ENCODE results near the gene RCE1.
"Not testable (repeated sequence)": the region's sequence is repeated elsewhere in the genome, so short reads cannot be mapped to it uniquely, and the experiment has no call there.

RCE1 gene, protein sequence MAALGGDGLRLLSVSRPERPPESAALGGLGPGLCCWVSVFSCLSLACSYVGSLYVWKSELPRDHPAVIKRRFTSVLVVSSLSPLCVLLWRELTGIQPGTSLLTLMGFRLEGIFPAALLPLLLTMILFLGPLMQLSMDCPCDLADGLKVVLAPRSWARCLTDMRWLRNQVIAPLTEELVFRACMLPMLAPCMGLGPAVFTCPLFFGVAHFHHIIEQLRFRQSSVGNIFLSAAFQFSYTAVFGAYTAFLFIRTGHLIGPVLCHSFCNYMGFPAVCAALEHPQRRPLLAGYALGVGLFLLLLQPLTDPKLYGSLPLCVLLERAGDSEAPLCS

DNA sequence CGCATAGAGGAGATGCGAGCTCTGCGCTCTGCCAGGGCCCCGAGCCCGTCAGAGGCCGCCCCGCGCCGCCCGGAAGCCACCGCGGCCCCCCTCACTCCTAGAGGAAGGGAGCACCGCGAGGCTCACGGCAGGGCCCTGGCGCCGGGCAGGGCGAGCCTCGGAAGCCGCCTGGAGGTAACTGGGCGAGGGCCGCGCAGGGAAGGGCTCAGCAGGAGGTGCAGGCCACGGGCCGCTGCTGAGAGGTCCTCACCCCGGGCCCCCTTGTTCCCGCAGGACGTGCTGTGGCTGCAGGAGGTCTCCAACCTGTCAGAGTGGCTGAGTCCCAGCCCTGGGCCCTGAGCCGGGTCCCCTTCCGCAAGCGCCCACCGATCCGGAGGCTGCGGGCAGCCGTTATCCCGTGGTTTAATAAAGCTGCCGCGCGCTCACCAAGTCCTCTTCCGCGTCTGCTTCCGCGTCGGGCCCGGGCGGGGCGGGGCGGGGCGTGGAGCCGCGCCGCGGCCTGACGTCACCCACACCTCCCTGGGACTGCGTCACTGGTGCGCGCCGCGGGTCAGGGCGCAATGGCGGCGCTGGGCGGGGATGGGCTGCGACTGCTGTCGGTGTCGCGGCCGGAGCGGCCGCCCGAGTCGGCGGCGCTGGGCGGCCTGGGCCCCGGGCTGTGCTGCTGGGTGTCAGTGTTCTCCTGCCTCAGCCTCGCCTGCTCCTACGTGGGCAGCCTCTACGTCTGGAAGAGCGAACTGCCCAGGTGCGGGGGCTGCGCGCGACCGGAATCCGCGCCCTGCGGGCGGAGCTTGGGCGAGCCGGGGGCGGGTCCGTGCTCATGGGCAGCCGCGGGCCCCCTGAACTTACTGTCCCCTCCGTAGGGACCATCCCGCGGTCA, at the start of gene RCE1:
TSS of gene RCE1 (plus strand) at position 546 of the 880 bp plus-strand sequence. CDS start at position 561, 15 bp downstream.
- peak; percentile 90 for DNase-seq

DNA sequence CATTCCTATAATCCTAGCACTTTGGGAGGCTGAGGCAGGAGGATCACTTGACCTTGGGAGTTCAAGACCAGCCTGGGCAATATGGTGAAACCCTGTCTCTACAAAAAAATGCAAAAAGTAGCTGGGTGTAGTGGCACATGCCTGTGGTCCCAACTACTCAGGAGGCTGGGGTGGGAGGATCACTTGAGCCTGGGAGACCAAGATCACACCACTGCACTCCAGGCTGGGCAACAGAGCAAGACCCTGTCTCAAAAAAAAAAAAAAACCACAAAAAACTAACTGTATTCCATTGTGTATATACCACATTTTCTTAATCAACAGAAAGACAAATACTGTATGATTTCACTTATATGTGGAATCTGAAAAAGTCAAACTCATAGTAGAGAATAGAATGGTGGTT, 43.4 kb upstream of the RCE1 start:
- not testable (repeated sequence) for DNase-seq

DNA sequence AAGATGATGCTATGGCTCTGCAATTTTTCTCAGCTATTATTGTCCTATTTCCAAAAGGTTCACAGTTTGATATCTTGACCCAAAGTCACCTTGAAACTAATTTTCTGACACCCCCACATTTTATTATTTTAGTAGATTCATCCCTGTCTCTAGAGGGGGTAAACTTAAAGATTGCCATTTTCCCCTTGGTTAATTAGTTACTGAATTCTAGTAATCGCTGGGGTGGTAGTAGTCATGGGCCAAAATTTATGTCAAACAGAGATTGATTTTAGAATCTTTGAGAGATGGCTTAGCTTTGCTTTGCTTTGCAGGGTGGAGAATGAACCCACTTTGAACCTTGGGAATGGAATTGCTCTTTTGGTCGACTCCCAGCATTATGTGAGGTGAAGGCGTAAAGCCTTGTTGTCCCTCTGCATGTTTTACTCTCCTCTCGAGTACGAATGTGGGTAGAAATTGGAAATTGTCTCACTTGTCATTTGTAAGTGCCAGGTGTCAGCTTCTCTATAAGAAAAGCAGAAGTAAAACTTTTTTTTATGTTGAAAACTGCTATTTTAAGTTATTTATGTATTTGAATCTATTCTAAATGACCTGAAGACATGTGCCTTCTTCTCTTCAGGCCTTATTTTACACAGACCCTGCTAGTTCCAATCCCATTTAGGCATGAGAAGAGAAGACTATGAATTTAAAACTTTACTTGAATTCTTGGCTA, 42.4 kb upstream of the RCE1 start:
- no peak for DNase-seq

DNA sequence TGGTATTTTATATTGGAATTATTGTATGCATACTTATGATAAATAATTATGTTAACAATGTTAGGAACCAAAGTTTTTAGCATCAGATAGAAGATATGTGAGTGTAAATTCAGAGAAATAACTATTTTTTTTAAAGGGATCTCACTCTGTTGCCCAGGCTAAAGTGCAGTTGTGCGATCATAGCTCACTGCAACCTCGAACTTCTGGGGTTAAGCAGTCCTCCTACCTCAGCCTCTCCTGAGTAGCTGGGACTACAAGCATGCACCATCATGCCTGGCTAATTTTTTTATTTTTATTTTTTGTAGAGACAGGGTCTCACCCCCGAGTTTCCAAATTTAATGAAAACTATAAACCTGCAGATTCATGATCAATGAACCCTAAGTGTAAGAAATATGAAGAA, 33.6 kb upstream of the RCE1 start:
- no peak for DNase-seq

DNA sequence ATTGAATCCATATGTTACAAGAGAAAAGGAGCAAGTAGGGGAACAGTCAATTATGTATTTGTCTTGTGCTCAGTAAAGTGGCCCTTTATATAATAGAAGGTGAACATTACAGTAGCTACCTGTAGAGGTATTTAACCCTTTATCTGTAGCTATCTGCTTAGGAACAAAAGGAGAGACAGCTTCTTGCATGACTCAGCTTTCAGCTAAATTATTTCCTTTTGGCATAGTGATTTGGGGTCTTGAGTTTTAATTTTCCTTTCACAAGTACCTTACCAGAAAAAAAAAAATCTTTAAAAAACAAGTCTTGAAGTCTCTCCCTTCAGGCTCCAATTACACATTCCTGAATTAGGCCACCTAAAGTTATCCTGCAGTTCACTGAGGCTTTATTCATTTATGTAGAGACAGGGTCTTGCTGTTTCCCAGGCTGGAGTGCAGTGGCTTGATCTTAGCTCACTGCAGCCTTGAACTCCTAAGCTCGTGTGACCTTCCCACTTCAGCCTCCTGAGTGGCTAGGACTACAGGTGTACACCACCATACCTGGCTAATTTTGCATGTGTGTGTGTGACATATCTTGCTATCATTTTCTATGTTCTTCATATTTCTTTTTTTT, 32.6 kb upstream of the RCE1 start:
- DNase-seq: no peak

DNA sequence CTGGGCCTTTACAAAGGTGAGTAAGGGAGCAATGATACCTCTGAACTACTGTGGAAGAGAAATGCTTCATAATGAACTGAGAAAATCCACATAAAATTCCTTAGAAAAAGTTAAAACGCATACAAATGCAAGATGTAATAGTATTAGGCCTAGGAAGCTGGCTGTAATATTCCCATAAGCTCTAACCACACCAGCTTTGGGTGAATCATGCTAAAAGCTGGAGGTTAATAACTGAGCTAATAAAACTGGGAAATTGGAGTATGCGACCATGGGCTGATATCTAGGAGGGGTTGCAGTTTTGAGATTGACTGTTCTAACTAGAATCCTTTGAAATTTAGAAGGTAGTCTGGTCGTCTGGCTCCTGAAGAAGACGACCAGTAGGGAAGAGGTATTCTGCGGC, 28.6 kb upstream of the RCE1 start:
- DNase-seq: no peak

DNA sequence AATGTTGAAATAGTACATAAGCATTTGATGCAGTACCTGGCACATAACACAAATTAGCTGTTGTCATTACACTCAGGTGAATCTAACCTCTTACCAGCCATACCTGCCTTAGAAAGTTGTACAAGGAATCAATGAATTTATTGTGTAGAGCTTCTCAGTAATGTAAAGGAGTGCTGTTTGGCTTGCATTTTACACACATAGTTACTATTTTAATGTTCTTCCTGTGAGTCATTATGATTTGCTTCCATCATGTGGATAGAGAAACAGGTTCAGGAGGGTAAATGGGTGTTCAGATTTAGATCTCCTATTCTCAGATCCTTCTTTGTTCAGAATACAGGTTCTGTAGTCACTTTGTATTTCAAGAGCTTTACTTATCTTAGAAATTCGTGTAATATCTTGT, 27.6 kb upstream of the RCE1 start:
- DNase-seq: no peak

DNA sequence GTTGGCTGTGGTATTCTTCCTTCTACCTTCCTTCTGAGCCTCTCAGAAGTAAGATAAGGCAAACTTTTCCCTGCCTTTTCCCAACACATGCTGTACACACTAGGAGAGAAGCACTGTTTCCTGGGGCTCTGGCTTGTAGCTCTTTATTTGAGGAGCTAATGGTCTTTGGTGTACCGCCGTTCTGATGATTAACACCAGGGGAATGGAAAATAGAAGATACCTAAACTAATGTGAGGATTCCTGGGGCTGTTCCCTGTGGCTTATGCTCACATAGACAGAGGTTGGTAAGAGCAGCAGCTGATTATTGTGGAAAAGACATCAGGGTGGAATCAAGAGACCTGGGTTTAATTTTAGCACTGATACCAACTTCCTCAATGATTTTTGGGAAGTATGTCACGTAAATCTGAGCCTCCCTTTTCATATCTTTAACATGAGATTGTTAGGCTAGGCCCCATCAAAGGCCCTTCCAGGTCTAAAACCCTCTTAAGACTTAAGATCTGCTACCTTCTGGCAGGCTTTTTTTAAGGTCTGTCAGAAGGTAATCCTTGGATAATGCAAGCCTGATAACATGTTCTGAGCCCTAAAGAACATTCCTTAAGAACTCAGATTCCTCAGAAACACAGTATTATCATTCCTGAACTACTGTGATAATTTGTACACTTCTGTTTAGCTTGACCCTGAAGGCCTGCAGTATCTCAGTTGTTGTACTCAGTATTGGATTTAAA, 24.8 kb upstream of the RCE1 start:
- no peak for DNase-seq

DNA sequence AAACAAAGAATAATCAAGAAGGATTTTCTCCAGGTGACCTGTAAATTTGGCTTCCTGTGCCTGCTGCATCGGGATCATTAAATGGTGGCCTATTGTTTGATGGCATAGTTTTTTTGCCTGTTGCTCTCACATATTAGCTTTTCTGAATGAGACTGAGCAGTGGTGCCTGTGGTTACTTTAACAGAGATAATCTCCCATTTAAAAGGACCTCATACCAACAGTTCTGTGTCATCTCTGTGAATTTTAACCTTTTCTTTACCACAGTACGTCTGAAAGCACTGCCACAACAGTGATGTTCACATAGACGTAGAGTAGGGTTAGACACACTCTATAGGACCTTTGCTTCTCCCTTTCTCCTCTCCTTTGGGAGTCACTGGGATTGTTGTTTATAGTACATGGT, 22.9 kb upstream of the RCE1 start:
- DNase-seq: no peak

DNA sequence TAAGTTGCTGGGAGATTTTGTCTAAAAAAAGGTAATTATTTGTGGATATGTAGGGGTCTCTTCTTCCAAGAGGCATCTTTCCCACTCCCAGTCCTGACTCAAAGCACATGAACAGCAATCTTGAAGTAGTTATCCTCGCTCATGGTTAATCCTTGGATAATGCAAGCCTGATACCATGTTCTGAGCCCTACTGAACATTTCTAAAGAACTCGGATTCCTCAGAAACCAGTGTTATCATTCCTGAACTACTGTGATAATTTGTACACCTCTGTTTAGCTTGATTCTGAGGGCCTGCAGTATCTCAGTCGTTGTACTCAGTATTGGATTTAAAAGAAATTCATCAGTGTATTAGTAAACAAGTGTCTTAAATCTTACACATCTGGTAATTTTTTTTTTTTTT, 22.3 kb upstream of the RCE1 start:
- no peak for DNase-seq

DNA sequence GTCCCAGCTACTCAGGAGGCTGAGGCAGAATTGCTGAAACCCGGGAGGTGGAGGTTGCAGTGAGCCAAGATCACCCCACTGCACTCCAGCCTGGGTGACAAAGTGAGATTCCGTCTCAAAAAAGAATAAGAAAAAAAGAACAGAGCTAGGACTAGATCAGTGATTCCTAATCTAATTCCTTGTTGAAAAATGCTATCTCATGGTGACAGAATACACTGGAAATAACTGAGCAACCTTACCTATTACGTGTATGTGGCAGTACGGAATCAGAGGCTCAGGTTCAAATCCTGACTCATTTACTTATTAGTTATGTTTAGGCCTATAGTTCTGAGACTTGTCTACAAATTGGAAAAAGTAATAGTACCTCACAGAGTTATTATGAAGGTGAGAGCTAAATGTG, 19.5 kb upstream of the RCE1 start:
- no peak for DNase-seq

DNA sequence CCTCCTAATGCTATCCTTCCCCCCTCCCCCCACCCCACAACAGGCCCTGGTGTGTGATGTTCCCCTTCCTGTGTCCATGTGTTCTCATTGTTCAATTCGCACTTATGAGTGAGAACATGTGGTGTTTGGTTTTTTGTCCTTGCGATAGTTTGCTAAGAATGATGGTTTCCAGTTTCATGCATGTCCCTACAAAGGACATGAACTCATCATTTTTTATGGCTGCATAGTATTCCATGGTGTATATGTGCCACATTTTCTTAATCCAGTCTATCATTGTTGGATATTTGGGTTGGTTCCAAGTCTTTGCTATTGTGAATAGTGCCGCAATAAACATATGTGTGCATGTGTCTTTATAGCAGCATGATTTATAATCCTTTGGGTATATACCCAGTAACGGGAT, 18.7 kb upstream of the RCE1 start:
- DNase-seq: not testable (repeated sequence)

DNA sequence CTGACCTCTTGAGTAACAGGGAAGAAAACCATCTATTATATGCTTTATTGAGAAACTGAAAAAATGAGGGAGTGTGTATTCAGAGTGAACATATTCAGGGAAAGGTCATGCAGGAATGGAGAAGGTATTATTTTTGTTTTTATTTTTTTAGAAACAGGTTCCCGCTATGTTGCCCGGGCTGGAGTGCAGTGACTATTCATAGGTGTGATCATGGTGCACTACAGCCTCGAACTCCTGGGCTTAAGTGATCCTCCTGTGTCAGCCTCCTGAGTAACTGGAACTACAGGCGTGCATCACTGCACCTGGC, 8.7 kb upstream of the RCE1 start:
- no peak for DNase-seq

DNA sequence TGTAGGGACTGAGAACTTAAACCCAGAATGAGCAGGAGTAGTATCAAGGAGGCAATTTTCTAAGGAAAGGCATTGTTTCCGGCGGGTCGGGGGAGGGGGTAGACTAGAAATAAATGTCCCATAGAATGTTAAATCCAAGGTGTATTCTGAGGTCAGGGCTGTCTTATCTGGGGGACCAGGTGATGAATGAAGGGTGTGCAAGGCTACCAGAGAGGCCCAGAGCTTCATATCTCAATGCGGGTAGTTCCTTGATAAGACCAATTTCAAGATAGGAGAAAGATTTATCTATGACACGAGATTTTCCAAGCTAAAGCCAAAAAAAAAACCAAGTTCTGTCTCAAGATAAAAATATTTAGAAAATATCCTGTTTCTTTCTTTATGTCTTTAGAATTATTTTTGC, 8.3 kb upstream of the RCE1 start:
- no peak for DNase-seq

DNA sequence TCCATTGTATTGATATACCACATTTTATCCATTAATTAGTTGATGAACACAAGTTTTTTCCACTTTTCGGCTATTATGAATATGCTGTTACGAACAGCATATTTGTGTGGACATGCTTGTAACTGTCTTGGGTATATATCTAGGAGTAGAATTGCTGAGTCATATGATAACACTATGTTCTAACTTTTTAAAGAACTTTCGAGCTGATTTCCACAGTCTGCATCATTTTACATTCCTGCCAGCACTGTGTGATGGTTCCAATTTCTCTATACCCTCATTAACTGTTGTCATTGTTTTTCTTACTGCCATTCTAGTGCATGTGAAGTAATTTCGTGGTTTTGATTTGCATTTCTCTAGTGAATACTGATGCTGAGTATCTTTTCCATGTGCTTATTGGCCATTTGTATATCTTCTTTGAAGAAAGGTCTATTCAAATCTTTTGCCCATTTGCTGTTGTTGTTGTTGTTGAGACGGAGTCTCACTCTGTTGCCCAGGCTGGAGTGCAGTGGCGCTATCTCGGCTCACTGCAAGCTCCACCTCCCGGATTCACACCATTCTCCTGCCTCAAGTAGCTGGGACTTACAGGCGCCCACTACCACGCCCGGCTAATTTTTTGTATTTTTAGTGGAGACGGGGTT, 7.4 kb upstream of the RCE1 start:
- DNase-seq: no peak

DNA sequence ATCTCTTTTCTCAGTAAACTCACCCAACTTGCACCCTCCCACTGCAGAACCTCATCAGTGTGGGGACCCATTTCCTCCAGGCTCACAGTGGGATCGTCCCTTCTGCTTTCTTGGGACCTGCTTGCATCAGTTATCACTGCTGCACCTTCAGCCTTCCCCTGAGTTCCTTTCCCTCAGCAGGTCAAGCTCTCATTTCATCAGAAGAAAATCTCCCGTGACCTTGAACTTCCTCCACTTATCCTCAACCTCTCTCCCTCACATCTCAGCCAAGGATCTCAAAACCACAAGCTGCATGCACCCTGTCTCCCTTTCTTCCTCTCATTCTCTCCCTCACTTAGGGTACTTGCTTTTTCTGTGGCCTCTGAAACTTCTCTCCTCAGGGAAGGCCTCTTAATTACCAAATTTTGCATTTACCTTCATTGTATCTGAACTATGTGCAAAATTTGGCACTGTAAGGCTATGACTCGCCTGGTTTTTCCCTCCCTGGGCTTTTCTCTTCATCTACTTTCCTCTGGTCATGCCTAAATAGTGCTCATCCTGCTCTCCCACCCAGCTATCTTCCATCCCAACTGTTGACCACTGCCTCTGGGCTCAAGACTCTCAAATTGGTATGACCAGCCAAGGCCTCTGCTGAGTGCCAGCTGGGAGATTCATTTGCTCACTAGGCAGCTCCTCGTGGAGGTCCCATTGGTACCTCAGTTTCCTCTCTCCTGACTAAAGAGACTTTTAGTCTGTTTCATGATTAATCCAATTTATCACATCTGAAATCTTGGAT, 2.7 kb upstream of the RCE1 start:
- no peak for DNase-seq

DNA sequence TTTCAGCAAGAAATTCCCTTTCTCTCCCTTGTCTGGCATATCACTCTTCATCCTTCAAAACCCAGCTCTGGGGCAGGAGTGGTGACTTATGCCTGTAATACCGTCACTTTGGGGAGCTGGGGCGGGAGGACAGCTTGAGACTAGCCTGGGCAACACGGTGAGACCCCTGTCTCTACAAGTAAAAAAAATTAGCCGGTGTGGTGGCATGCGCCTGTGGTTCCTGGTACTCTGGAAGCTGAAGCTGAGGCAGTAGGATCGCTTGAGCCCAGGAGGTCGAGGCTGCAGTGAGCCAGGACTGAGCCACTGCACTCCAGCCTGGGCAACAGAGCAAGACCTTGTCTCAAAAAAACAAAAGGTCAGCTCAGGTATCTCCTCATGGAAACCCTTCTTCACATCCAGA, 1.4 kb upstream of the RCE1 start:
- no peak for DNase-seq

DNA sequence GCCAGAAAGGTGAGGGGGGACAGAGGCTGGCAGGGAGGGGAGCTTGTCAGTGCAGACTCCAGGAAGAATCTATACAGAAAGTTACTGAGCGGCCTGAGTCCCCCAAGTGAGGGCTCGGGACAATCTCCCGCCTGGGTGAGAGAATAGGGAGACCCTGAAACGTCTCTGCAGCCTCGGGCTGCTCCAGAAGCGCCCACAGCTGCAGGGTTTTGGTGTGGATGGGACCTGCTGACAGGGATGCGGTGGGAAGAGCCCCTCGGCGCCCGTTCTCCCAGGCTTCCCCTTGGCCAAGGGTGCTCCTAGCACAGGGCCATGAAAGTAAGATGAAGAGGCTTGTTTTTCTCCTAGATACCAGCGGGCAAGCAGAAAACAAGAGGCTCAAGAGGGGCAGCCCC, 743 bp upstream of the RCE1 start:
- DNase-seq: no peak

DNA sequence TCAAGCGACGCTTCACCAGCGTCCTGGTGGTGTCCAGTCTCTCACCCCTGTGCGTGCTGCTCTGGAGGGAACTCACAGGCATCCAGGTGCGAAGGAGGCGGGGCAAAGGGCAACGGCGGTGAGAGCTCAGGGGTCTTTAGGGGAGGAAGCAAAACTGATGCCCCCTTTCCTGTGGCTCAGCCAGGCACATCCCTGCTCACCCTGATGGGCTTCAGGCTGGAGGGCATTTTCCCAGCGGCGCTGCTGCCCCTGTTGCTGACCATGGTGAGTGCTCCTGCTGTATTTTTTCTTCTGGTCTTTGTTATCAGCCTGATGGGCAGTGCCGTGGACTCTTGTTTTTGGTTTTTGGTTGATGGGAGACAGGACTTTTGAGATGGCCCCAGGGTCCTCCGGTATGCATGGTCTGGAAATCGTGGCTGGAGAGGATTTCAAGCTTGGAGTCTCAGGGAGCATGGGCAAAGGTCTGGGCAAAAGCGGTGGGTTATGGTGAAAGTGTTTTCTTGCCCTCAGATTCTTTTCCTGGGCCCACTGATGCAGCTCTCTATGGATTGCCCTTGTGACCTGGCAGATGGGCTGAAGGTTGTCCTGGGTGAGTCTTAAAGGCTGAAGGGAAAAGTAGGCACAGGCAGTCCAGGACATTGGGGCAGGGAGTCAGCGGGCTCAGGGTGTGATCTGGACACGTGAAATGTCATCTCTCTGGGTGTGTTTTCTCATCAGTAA, 695 bp downstream of the RCE1 start:
- DNase-seq: no peak

DNA sequence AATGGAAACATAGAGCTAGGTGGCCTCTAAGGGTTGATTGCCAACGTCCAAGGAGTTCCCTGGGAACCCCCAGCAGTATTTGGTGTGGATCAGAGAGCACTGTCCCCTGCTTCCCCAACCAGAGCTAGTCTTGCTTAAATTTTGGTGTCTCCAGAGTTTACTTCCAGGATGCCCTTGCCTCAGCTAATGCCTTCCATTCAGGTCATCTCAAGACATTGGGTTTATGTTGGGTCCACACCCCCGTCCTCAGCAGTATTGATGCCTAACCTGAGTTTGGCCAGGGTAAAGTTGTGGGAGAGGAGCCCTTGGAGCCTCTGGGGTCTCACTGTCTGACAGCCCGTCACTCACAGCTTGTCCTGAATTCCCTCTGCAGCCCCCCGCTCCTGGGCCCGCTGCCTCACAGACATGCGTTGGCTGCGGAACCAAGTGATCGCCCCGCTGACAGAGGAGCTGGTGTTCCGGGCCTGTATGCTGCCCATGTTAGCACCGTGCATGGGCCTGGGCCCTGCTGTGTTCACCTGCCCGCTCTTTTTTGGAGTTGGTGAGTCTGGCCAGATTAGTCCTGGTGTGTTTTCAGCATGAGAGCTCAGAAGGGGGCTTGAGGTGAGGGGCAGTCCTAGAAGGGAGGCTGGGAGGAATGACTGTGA, 1.4 kb downstream of the RCE1 start:
- DNase-seq: no peak

All from NCI-H510A treated with DMSO at 0.1 percent for 48 hours (cell line).